AML-193 (cell line): ENCODE results near the gene PLA2G12A.

Experiments used
- DNase-seq, 2 experiments: peaks; one replicate each; lab custom pipeline; 2025; lab: John Stamatoyannopoulos, UW

The PLA2G12A gene

GRCh38 chr4:109729117-109729717 lies 653 bp downstream of the PLA2G12A start:
- DNase-seq, result peak in 1 of 2 experiments; percentile 25

- DNase-seq, result no peak
These were observed 1.5 kb downstream of the PLA2G12A start for GRCh38 chr4:109728385-109728784.

GRCh38 chr4:109723110-109723509 lies 6.8 kb downstream of the PLA2G12A start:
- DNase-seq, result no peak

GRCh38 chr4:109722357-109722756 lies 7.5 kb downstream of the PLA2G12A start:
- no peak for DNase-seq

GRCh38 chr4:109721033-109721432 lies 8.8 kb downstream of the PLA2G12A start:
- no peak for DNase-seq

GRCh38 chr4:109719604-109720003 lies 10.3 kb downstream of the PLA2G12A start:
- DNase-seq, result no peak

GRCh38 chr4:109718759-109719158 lies 11.1 kb downstream of the PLA2G12A start:
- DNase-seq, result no peak

- no peak for DNase-seq
These were observed 16.4 kb downstream of the PLA2G12A start for GRCh38 chr4:109713500-109713899.

GRCh38 chr4:109708990-109709389 lies 20.9 kb downstream of the PLA2G12A start:
- DNase-seq, result no peak

- no peak for DNase-seq
These were observed 21.4 kb downstream of the PLA2G12A start for GRCh38 chr4:109708435-109708834.

GRCh38 chr4:109703664-109704361 lies 26.1 kb downstream of the PLA2G12A start:
- peak; percentile 60 to 66 for DNase-seq

- DNase-seq, result peak; percentile 70 to 74
These were observed 26.8 kb downstream of the PLA2G12A start, which contains the start of gene CASP6 for GRCh38 chr4:109702950-109703663. CASP6 (minus strand) TSS chr4:109703445; CDS start chr4:109703395, 50 bp downstream.

GRCh38 chr4:109701566-109702410 lies 28.1 kb downstream of the PLA2G12A start:
- no peak for DNase-seq

GRCh38 chr4:109699553-109700225 lies 30.2 kb downstream of the PLA2G12A start:
- DNase-seq, result no peak

GRCh38 chr4:109698656-109699055 lies 31.2 kb downstream of the PLA2G12A start:
- no peak for DNase-seq

- DNase-seq, result no peak
These were observed 38.4 kb downstream of the PLA2G12A start for GRCh38 chr4:109691411-109691920.

GRCh38 chr4:109690690-109691410 lies 39.0 kb downstream of the PLA2G12A start:
- no peak for DNase-seq

- no peak for DNase-seq
These were observed 45.1 kb downstream of the PLA2G12A start for GRCh38 chr4:109684727-109685126.

GRCh38 chr4:109683621-109684253 lies 46.1 kb downstream of the PLA2G12A start:
- DNase-seq, result no peak

GRCh38 chr4:109682875-109683274 lies 47.0 kb downstream of the PLA2G12A start:
- DNase-seq, result no peak
